ENCODE measurements around the gene FNDC7.
"Not testable (repeated sequence)": the region's sequence is repeated elsewhere in the genome, so short reads cannot be mapped to it uniquely, and the experiment has no call there.

The FNDC7 gene

GRCh38 chr1:108699375-108700332, 13.1 kb upstream of the FNDC7 start:
- no peak overlapping the region for H4K8ac ChIP-seq (ENCODE audit: low read depth, low read length)
- H3K23ac ChIP-seq (ENCODE audit: low read depth, low read length, poor library complexity): no peak overlapping the region
- no peak overlapping the region for H3K4me3 ChIP-seq (ENCODE audit: low read length in 2 of 2)
- no peaks in the 10 kb centered on the region for H3K9me3 ChIP-seq (replicated peaks in 1 of 2; ENCODE audit: control insufficient read depth in 2 of 2, insufficient read depth in 1 of 2, low read depth in 1 of 2, low read length in 2 of 2)
- H3K9ac ChIP-seq (ENCODE audit: low read depth, low read length, poor library complexity): no peak overlapping the region
- no peak overlapping the region for H2BK15ac ChIP-seq (ENCODE audit: low read length)
- no peak overlapping the region for H3K27ac ChIP-seq (replicated peaks; ENCODE audit: low read length)
- DNase-seq (ENCODE audit: low spot score): no peak
- peaks cover 21 to 78% of the 10 kb centered on the region in 2 donors for H3K36me3 ChIP-seq (replicated peaks in 1 of 2; ENCODE audit: control insufficient read depth in 2 of 2, insufficient read depth in 2 of 2, low read length in 2 of 2)
- H3K79me1 ChIP-seq (ENCODE audit: low read depth, low read length): no peaks in the 10 kb centered on the region
- no peak overlapping the region for H2AK5ac ChIP-seq (ENCODE audit: low read depth, low read length)
- H3K27me3 ChIP-seq (ENCODE audit: control insufficient read depth in 3 of 3, insufficient read depth in 3 of 3, low read depth in 1 of 3, low read length in 3 of 3): peaks cover 0 to 1% (median 0%) of the 10 kb centered on the region in 3 experiments
- H4K91ac ChIP-seq (ENCODE audit: low read depth, low read length, poor library complexity): no peak overlapping the region
- no peak overlapping the region for H2AFZ ChIP-seq (ENCODE audit: low read length)
- H3K4me1 ChIP-seq (ENCODE audit: control insufficient read depth in 2 of 2, insufficient read depth in 1 of 2, low read depth in 1 of 2, low read length in 2 of 2): peaks cover 0 to 3% of the 10 kb centered on the region in 2 donors
- no peak overlapping the region for H2BK12ac ChIP-seq (ENCODE audit: low read length)
- no peak overlapping the region for H3K4ac ChIP-seq (ENCODE audit: low read length)
- no peak overlapping the region for H3K18ac ChIP-seq (ENCODE audit: low read length)
- WGBS, 2 donors (ENCODE audit: extremely low coverage in 2 of 2, insufficient read length in 2 of 2, insufficient replicate concordance in 1 of 2): 100% methylated on average over 4 to 5 of the region's 22 CpGs
- H2BK120ac ChIP-seq (ENCODE audit: low read depth, low read length): no peak overlapping the region
- no peak overlapping the region for H3K14ac ChIP-seq (ENCODE audit: low read length)
- H3K4me2 ChIP-seq (ENCODE audit: insufficient read depth, low read length, poor library complexity, severe bottlenecking): no peak overlapping the region
- no peak overlapping the region for H2BK5ac ChIP-seq (ENCODE audit: low read length)

DNA sequence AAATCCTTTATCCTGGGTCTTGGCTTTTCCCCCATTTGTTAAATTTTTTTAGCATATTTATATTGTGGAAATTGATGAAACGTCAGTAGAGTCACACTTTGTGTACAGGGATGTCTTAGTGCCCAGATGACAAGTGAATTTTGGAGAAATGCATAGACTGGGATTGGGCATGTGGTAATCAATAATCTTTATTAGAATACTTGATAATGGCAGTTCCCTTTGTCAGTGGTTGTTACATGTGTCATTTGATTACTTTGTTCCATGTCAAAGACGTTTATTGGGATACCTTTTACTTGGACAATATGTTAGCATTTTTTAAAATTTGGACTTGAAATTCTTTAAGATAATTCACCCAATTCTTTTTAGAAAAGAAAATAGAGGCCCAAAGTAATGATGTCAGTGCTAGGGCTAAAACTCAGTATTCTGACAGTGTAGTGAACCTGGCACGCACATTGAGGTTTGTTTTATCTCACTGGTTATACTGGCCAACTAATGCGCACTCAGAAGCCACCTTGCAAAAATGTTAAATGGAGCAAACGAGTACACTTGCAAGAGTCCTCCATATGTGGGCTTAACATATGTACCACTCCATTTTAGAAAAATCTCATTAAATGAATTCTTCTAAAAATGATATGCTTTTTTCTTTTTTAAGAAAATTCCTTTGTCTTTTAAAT, 11.4 kb upstream of the FNDC7 start:
- H3K79me1 ChIP-seq (ENCODE audit: low read depth, low read length): no peaks in the 10 kb centered on the region
- H3K9me3 ChIP-seq (replicated peaks in 1 of 2; ENCODE audit: control insufficient read depth in 2 of 2, insufficient read depth in 1 of 2, low read depth in 1 of 2, low read length in 2 of 2): no peaks in the 10 kb centered on the region
- H3K23ac ChIP-seq (ENCODE audit: low read depth, low read length, poor library complexity): no peak overlapping the region
- no peak overlapping the region for H3K9ac ChIP-seq (ENCODE audit: low read depth, low read length, poor library complexity)
- H3K27me3 ChIP-seq (ENCODE audit: control insufficient read depth in 3 of 3, insufficient read depth in 3 of 3, low read depth in 1 of 3, low read length in 3 of 3): peaks cover 0 to 2% (median 0%) of the 10 kb centered on the region in 3 experiments
- H3K4me2 ChIP-seq (ENCODE audit: insufficient read depth, low read length, poor library complexity, severe bottlenecking): no peak overlapping the region
- no peak overlapping the region for H2BK12ac ChIP-seq (ENCODE audit: low read length)
- no peak overlapping the region for H4K8ac ChIP-seq (ENCODE audit: low read depth, low read length)
- no CpG with 5 or more reads among the region's 5 CpGs for WGBS, 2 donors (ENCODE audit: extremely low coverage in 2 of 2, insufficient read length in 2 of 2, insufficient replicate concordance in 1 of 2)
- H2AK5ac ChIP-seq (ENCODE audit: low read depth, low read length): no peak overlapping the region
- H2BK15ac ChIP-seq (ENCODE audit: low read length): no peak overlapping the region
- H2AFZ ChIP-seq (ENCODE audit: low read length): no peak overlapping the region
- no peak overlapping the region for H3K27ac ChIP-seq (replicated peaks; ENCODE audit: low read length)
- H3K4ac ChIP-seq (ENCODE audit: low read length): no peak overlapping the region
- H3K4me1 ChIP-seq (ENCODE audit: control insufficient read depth in 2 of 2, insufficient read depth in 1 of 2, low read depth in 1 of 2, low read length in 2 of 2): no peaks in the 10 kb centered on the region
- H2BK5ac ChIP-seq (ENCODE audit: low read length): no peak overlapping the region
- H4K91ac ChIP-seq (ENCODE audit: low read depth, low read length, poor library complexity): no peak overlapping the region
- H3K36me3 ChIP-seq (replicated peaks in 1 of 2; ENCODE audit: control insufficient read depth in 2 of 2, insufficient read depth in 2 of 2, low read length in 2 of 2): peaks cover 20 to 61% of the 10 kb centered on the region in 2 donors
- H2BK120ac ChIP-seq (ENCODE audit: low read depth, low read length): no peak overlapping the region
- DNase-seq (ENCODE audit: low spot score): no peak
- H3K18ac ChIP-seq (ENCODE audit: low read length): no peak overlapping the region
- no peak overlapping the region for H3K14ac ChIP-seq (ENCODE audit: low read length)
- no peak overlapping the region for H3K4me3 ChIP-seq (ENCODE audit: low read length in 2 of 2)

- not testable (repeated sequence) for H3K4me3 ChIP-seq (ENCODE audit: low read length in 2 of 2)
- H3K36me3 ChIP-seq (replicated peaks in 1 of 2; ENCODE audit: control insufficient read depth in 2 of 2, insufficient read depth in 2 of 2, low read length in 2 of 2): peaks cover 16 to 53% of the 10 kb centered on the region in 2 donors
These were observed 10.6 kb upstream of the FNDC7 start for GRCh38 chr1:108702109-108702508.

DNA sequence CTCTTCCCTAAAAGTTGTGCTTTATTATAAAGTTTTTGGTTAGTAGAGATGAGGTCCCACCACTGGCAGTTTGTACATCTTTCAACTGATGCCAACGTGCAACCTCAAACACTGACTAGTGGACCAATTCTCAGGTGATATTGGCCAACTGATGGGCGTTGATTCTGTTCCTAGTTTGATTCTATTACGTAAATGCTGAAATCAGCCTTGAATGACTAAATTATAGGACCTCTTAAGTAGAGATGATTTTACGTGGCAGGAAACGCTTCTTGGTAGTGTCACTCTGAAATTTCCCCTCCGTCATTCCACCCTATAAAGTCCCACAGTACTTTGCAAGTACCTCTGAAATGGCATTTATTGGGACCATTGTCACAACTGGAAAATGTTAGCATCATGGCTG, 8.8 kb upstream of the FNDC7 start:
- no peak overlapping the region for H2BK120ac ChIP-seq (ENCODE audit: low read depth, low read length)

More at GRCh38 chr1:108702109-108702508, 10.6 kb upstream of the FNDC7 start:
- H3K23ac ChIP-seq (ENCODE audit: low read depth, low read length, poor library complexity); H2AK5ac ChIP-seq (ENCODE audit: low read depth, low read length); H3K18ac ChIP-seq (ENCODE audit: low read length); H3K4me1 ChIP-seq (ENCODE audit: control insufficient read depth in 2 of 2, insufficient read depth in 1 of 2, low read depth in 1 of 2, low read length in 2 of 2); H4K8ac ChIP-seq (ENCODE audit: low read depth, low read length); H3K79me1 ChIP-seq (ENCODE audit: low read depth, low read length); H3K27ac ChIP-seq (replicated peaks; ENCODE audit: low read length); H3K4ac ChIP-seq (ENCODE audit: low read length); DNase-seq (ENCODE audit: low spot score); H3K27me3 ChIP-seq (ENCODE audit: control insufficient read depth in 3 of 3, insufficient read depth in 3 of 3, low read depth in 1 of 3, low read length in 3 of 3); H4K91ac ChIP-seq (ENCODE audit: low read depth, low read length, poor library complexity); H3K9me3 ChIP-seq (replicated peaks in 1 of 2; ENCODE audit: control insufficient read depth in 2 of 2, insufficient read depth in 1 of 2, low read depth in 1 of 2, low read length in 2 of 2); H2BK5ac ChIP-seq (ENCODE audit: low read length); H3K14ac ChIP-seq (ENCODE audit: low read length); H2AFZ ChIP-seq (ENCODE audit: low read length); H2BK12ac ChIP-seq (ENCODE audit: low read length); H2BK120ac ChIP-seq (ENCODE audit: low read depth, low read length); H3K9ac ChIP-seq (ENCODE audit: low read depth, low read length, poor library complexity); H2BK15ac ChIP-seq (ENCODE audit: low read length); H3K4me2 ChIP-seq (ENCODE audit: insufficient read depth, low read length, poor library complexity, severe bottlenecking): not testable (repeated sequence)
- no CpG with 5 or more reads among the region's 6 CpGs for WGBS, 2 donors (ENCODE audit: extremely low coverage in 2 of 2, insufficient read length in 2 of 2, insufficient replicate concordance in 1 of 2)

More for the DNA sequence above, 8.8 kb upstream of the FNDC7 start:
- Histone ChIP-seq H2BK12ac (ENCODE audit: low read length) (no peak overlapping the region), H3K4me1 (ENCODE audit: control insufficient read depth in 2 of 2, insufficient read depth in 1 of 2, low read depth in 1 of 2, low read length in 2 of 2) (no peaks in the 10 kb centered on the region), H2BK15ac (ENCODE audit: low read length) (no peak overlapping the region), H4K8ac (ENCODE audit: low read depth, low read length) (no peak overlapping the region), H3K27me3 (ENCODE audit: control insufficient read depth in 3 of 3, insufficient read depth in 3 of 3, low read depth in 1 of 3, low read length in 3 of 3) (peaks cover 0 to 2% (median 0%) of the 10 kb centered on the region in 3 experiments), H3K4ac (ENCODE audit: low read length) (no peak overlapping the region), H3K14ac (ENCODE audit: low read length) (no peak overlapping the region), H3K4me2 (ENCODE audit: insufficient read depth, low read length, poor library complexity, severe bottlenecking) (no peak overlapping the region), H3K79me1 (ENCODE audit: low read depth, low read length) (no peaks in the 10 kb centered on the region), H3K9ac (ENCODE audit: low read depth, low read length, poor library complexity) (no peak overlapping the region), H2BK5ac (ENCODE audit: low read length) (no peak overlapping the region), H3K4me3 (ENCODE audit: low read length in 2 of 2) (no peak overlapping the region), H4K91ac (ENCODE audit: low read depth, low read length, poor library complexity) (no peak overlapping the region), H2AK5ac (ENCODE audit: low read depth, low read length) (no peak overlapping the region), H3K36me3 (replicated peaks in 1 of 2; ENCODE audit: control insufficient read depth in 2 of 2, insufficient read depth in 2 of 2, low read length in 2 of 2) (peaks cover 9 to 35% of the 10 kb centered on the region in 2 donors), H3K23ac (ENCODE audit: low read depth, low read length, poor library complexity) (no peak overlapping the region), H3K27ac (replicated peaks; ENCODE audit: low read length) (no peak overlapping the region), H2AFZ (ENCODE audit: low read length) (no peak overlapping the region), H3K18ac (ENCODE audit: low read length) (no peak overlapping the region), H3K9me3 (replicated peaks in 1 of 2; ENCODE audit: control insufficient read depth in 2 of 2, insufficient read depth in 1 of 2, low read depth in 1 of 2, low read length in 2 of 2) (no peaks in the 10 kb centered on the region)
- WGBS, 2 donors (ENCODE audit: extremely low coverage in 2 of 2, insufficient read length in 2 of 2, insufficient replicate concordance in 1 of 2): no CpG with 5 or more reads among the region's 6 CpGs
- no peak for DNase-seq (ENCODE audit: low spot score)

Data from neuronal stem cell (in vitro differentiated cells).